Measurements from ENCODE around the gene FHOD3. TPM values are rescaled to one million over a fixed set of nuclear protein-coding genes. Genes with fewer than 3 reads are reported as not detected.

The FHOD3 gene
- total RNA-seq, 1 donor from 2014 or later, result 16.3 TPM

DNA sequence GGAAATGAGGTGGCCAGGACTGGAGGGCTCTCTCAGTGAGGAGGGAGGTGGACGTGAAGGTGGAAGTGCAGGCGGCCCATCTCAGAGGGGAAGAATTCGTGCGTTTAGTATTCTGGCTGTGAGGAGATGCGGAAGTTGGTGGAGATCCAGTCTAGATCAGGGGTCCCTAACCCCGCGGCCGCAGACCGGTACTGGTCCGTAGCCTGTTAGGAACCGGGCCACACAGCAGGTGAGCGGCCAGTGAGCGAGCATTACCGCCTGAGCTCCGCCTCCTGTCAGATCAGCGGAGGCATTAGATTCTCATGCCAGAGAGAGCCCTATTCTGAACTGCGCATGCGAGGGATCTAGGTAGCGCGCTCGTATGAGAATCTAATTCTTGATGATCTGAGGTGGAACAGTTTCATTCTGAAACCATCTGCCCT lies 1.6 kb upstream of the FHOD3 start:
- Mint-ChIP-seq H3K9me3 (peaks cover 8% of the 10 kb centered on the region), H3K4me1 (no peaks in the 10 kb centered on the region), H3K36me3 (no peaks in the 10 kb centered on the region), H3K27me3 (ENCODE audit: low read depth) (peaks cover 15% of the 10 kb centered on the region), H3K27ac (no peak overlapping the region), H3K4me3 (no peak overlapping the region)
- TF ChIP-seq, protein P1, sequence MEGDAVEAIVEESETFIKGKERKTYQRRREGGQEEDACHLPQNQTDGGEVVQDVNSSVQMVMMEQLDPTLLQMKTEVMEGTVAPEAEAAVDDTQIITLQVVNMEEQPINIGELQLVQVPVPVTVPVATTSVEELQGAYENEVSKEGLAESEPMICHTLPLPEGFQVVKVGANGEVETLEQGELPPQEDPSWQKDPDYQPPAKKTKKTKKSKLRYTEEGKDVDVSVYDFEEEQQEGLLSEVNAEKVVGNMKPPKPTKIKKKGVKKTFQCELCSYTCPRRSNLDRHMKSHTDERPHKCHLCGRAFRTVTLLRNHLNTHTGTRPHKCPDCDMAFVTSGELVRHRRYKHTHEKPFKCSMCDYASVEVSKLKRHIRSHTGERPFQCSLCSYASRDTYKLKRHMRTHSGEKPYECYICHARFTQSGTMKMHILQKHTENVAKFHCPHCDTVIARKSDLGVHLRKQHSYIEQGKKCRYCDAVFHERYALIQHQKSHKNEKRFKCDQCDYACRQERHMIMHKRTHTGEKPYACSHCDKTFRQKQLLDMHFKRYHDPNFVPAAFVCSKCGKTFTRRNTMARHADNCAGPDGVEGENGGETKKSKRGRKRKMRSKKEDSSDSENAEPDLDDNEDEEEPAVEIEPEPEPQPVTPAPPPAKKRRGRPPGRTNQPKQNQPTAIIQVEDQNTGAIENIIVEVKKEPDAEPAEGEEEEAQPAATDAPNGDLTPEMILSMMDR (IDR thresholded peaks at IDR 0.05; ENCODE audit: unreplicated experiment), result no peak
- DNase-seq (ENCODE audit: low spot score in 2 of 2, unreplicated experiment in 2 of 2), result no peak

DNA sequence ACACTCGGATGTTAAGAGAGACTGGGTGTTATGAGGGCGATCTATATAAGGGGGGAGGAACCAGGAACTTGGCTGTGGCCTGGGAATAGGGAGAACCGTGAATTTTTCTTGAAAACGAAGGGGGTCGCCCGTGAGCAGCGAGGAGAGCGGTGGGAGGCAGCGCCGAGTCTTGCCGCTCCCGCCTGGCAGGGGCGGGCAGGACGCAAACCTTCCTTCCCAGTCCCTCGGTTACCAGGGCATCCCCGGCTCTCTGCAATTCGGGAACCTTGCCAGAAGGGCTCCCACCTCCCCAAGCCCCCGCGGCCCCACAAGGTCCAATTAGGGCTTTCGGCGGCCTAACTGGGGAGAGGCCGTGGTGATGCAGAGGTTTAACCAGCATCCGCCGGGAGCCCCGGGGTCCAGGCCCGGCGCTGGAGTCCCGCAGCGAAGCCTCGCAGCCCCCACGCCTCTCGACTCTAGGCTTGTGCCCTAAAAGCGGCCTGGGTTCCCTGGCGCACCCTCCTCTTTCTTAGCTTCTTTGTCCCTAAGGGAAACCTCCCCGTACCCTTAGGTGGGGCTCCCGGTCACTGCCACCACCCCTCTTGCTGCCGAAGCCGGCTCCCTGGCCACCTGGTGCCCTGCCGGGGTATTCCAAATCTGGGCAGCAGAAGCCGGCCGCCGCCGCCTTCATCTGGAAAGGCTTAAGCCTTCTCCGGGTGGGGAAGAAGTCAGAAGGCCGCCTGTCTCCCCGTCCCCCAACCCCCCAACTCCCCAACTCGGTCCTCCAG lies 680 bp upstream of the FHOD3 start:
- Mint-ChIP-seq H3K27ac (no peak overlapping the region), H3K4me1 (peaks cover 2% of the 10 kb centered on the region), H3K27me3 (ENCODE audit: low read depth) (peaks cover 15% of the 10 kb centered on the region), H3K9me3 (peaks cover 2% of the 10 kb centered on the region), H3K36me3 (no peaks in the 10 kb centered on the region), H3K4me3 (no peak overlapping the region)
- TF ChIP-seq, protein P1 (IDR thresholded peaks at IDR 0.05; ENCODE audit: unreplicated experiment), result peak; percentile 29
- peak; percentile 50 to 81 for DNase-seq (ENCODE audit: low spot score in 2 of 2, unreplicated experiment in 2 of 2)

DNA sequence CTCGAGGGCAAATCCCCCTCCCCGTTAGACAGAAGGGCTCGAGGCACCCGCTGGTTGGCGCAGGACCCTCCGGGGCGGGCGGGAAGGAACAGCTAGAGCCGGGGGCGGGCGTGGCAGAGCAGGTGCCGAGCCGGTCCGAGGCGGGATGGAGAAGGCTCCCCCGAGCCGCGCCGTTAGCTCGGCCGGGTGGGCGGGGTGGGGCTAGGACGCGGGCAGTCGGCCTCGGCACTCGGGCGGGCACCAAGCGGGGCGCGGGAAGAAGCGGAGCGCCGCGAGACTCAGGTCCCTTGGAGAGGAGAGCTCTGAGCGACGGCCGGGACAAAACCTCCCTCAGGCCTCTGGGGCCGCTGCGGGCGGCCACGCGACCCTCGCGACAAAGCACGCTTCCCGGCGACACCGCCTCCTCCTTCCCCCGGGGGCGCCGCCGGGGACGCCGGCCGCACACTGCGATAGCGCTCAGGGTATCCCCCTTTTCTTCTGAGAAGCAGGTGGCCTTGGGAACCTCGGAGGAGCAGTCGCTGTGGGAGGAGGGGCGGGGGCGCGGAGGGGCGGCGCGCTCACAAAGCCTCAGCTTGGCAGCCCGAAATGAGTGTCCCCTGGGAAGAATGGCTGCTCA lies 721 bp downstream of the FHOD3 start:
- no peak for DNase-seq (ENCODE audit: low spot score in 2 of 2, unreplicated experiment in 2 of 2)
- no peaks in the 10 kb centered on the region for H3K9me3 Mint-ChIP-seq
- peaks cover 15% of the 10 kb centered on the region for H3K27me3 Mint-ChIP-seq (ENCODE audit: low read depth)
- H3K4me3 Mint-ChIP-seq, result peak overlapping the region; percentile 46
- peaks cover 12% of the 10 kb centered on the region for H3K4me1 Mint-ChIP-seq
- no peak overlapping the region for H3K27ac Mint-ChIP-seq
- H3K36me3 Mint-ChIP-seq, result no peaks in the 10 kb centered on the region
- TF ChIP-seq, protein P1 (IDR thresholded peaks at IDR 0.05; ENCODE audit: unreplicated experiment), result no peak

DNA sequence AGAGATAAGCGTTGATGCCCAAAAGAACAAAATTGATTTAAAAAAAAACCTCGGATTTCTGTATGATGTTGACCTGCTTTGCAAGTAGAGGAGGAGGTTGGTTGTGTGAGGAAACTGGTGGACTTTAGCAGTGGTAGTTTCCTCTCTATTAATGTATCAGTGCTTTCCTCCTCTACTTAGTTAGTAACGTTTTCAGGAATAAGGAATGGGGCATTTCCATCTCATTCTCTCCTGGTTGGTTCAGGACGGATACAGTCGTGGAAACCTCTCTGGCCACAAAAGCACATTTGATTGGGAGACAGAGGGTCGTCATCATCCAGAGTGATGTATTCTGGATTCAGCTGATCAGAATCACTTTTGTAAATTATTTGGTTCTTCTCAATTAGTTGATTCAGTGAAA lies 1.5 kb downstream of the FHOD3 start:
- Mint-ChIP-seq H3K27me3 (ENCODE audit: low read depth) (peaks cover 15% of the 10 kb centered on the region), H3K9me3 (no peaks in the 10 kb centered on the region), H3K27ac (no peak overlapping the region), H3K36me3 (no peaks in the 10 kb centered on the region), H3K4me3 (peak overlapping the region; percentile 46), H3K4me1 (peaks cover 17% of the 10 kb centered on the region)
- TF ChIP-seq, protein P1 (IDR thresholded peaks at IDR 0.05; ENCODE audit: unreplicated experiment), result no peak
- no peak for DNase-seq (ENCODE audit: low spot score in 2 of 2, unreplicated experiment in 2 of 2)

DNA sequence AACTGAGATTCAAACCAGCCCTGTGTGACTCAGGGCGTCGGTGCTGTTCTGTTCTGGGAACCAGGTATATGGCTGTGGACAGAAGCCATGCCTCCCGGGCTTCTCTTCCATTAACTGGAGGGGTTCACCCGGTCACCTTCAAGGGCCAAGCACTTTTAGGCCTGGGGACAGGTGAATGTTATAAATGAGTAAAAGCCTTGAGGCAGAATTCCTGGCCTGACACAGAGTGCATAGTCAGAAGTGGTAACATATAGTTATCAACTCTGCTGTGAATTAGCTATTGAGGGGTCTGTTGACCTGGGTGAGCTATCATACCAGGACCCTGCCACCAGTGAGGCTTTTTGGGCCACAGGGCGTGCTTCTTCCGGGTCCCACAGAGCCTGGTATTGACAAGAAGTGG lies 2.7 kb downstream of the FHOD3 start:
- no peaks in the 10 kb centered on the region for H3K36me3 Mint-ChIP-seq
- H3K9me3 Mint-ChIP-seq, result no peaks in the 10 kb centered on the region
- no peak overlapping the region for H3K27ac Mint-ChIP-seq
- H3K4me1 Mint-ChIP-seq, result peaks cover 17% of the 10 kb centered on the region
- no peak overlapping the region for H3K4me3 Mint-ChIP-seq
- TF ChIP-seq, protein P1 (IDR thresholded peaks at IDR 0.05; ENCODE audit: unreplicated experiment), result no peak
- no peak for DNase-seq (ENCODE audit: low spot score in 2 of 2, unreplicated experiment in 2 of 2)
- peaks cover 17% of the 10 kb centered on the region for H3K27me3 Mint-ChIP-seq (ENCODE audit: low read depth)
